Heart left ventricle (tissue), 16 donors: ENCODE data around the gene TECR. TPM values are rescaled to one million over a fixed set of nuclear protein-coding genes. Genes with fewer than 3 reads are reported as not detected.

ENCODE experiments used
- ATAC-seq, 4 donors: fragments of 200-7000 bp; cut with Tn5 transposase; one replicate each; pipeline ENCODE4 v1.9.1; 2020 to 2022; ENCODE audit warnings: moderate library complexity in 4 of 4, mild to moderate bottlenecking in 3 of 4, moderate number of reproducible peaks in 1 of 4
- DNase-seq, 5 donors: peaks; one replicate each; pipeline ENCODE4 v3.0.0-alpha.2; 2020
- H3K27ac ChIP-seq, 12 donors: fragments of 200-600 bp; sonication (generic) in 4 of 12; one replicate each; pipeline versions ENCODE4 v1.5.0 to v1.8.0; 2016 to 2022; ENCODE audit warnings: mild to moderate bottlenecking in 2 of 12
- H3K27me3 ChIP-seq, 9 donors: fragments of 200-600 bp; sonication (generic) in 2 of 9; one replicate each; pipeline versions ENCODE4 v1.5.1 to v1.8.0; 2016 to 2022; ENCODE audit warnings: mild to moderate bottlenecking in 3 of 9
- H3K36me3 ChIP-seq, 9 donors: fragments of 200-600 bp; sonication (generic) in 2 of 9; one replicate each; pipeline versions ENCODE4 v1.5.0 to v1.8.0; 2018 to 2022; ENCODE audit warnings: mild to moderate bottlenecking in 2 of 9
- H3K4me1 ChIP-seq, 12 donors: fragments of 200-600 bp; sonication (generic) in 4 of 12; one replicate each; pipeline versions ENCODE4 v1.5.0 to v1.8.0; 2016 to 2022; ENCODE audit warnings: mild to moderate bottlenecking in 3 of 12
- H3K4me3 ChIP-seq, 12 donors: fragments of 200-600 bp; sonication (generic) in 4 of 12; one replicate each; pipeline versions ENCODE4 v1.5.0 to v1.8.0; 2017 to 2022; ENCODE audit warnings: mild to moderate bottlenecking in 9 of 12, moderate library complexity in 4 of 12
- H3K9me3 ChIP-seq, 12 donors: fragments of 200-600 bp; sonication (generic) in 4 of 12; one replicate each; pipeline versions ENCODE4 v1.5.0 to v1.8.0; 2016 to 2022; ENCODE audit warnings: mild to moderate bottlenecking in 1 of 12
- CTCF ChIP-seq, 12 donors: fragments of 200-600 bp; sonication (generic) in 4 of 12; IDR thresholded peaks; one replicate each; pipeline versions ENCODE4 v1.5.0 to v1.8.0; 2018 to 2022; ENCODE audit warnings: antibody characterized with exemption in 12 of 12, mild to moderate bottlenecking in 5 of 12
- POLR2A ChIP-seq, 2 donors: fragments of 450-650 bp; IDR thresholded peaks; one replicate each; pipeline ENCODE4 v1.6.1; 2017; ENCODE audit warnings: antibody characterized with exemption in 2 of 2, mild to moderate bottlenecking in 2 of 2, moderate library complexity in 2 of 2
- WGBS, 4 donors: extraction: QIAGEN DNeasy Blood & Tissue Kit in 2 of 4; methylation state at CpG; one replicate each; pipeline versions ENCODE4 v1.1.5 to v1.1.7; 2013 to 2018; 5-methylcytosine and 5-hydroxymethylcytosine counted together
- intact Hi-C, 10 donors: fragments of 100-400 bp; cut with DNase I; formaldehyde crosslinking; loops; one replicate each; pipeline versions ENCODE4 v1.11.1 to v1.14.2; 2022
- polyA plus RNA-seq, 2 donors: library from polyadenylated mRNA; stranded (reverse); fragments of 200-250 nt; gene quantifications; one replicate each; pipeline ENCODE4 v1.2.3, GENCODE V29; 2013
- total RNA-seq, 9 donors: library from RNA; depleted of rRNA in 2 of 9; stranded (reverse); fragments of >200 nt in 2 of 9; fragmentation: NEBNext Ultra II Directional in 3 of 9; extraction: Animal tissue kit (Norgen Biotek cat#: 25700) in 3 of 9; gene quantifications; one replicate each; pipeline versions ENCODE4 v1.1.0 to v1.2.4, GENCODE V29; 2016 to 2023
- donor health status: ischemic (EF 13 %, LVEDD 7.1; RV severe dilation, severe dysfunction).
- donor health status: healthy with polysubstance abuse.
- donor health status: DM: no; HTN: yes; CAD: no.
- donor health status: DM: no; HTN: no; CAD: no.
- donor health status: ischemic (EF 25% LVEDD 6.9; RV normal size, moderate dysfunction).
- donor health status: ischemic (EF 25% LVEDD 5.7; RV mildly dilated, moderate dysfunction).
- donor health status: healthy.
- donor health status: DM: yes; HTN: yes; CAD: no.
- donor health status: ischemic (EF 35%, LVEDD 5.7; RV mildly dilated, moderate dysfunction).
- donor health status: nonischemic (EF 11% LVEDD 7.7; RV severe dilation, severe dysfunction).
- donor health status: DM: yes; HTN: yes; CAD: no.
- donor health status: PGD.
- donor health status: ischemic (EF 29% LVEDD 5.4; RV normal size, mild dysfunction).
- donor health status: nonischemic (EF 23%, LVEDD 6.1; RV moderate dilation, normal function).

The TECR gene
- total and polyA plus RNA-seq, 11 donors, result 48.1 to 102 (median 71.7) TPM

DNA sequence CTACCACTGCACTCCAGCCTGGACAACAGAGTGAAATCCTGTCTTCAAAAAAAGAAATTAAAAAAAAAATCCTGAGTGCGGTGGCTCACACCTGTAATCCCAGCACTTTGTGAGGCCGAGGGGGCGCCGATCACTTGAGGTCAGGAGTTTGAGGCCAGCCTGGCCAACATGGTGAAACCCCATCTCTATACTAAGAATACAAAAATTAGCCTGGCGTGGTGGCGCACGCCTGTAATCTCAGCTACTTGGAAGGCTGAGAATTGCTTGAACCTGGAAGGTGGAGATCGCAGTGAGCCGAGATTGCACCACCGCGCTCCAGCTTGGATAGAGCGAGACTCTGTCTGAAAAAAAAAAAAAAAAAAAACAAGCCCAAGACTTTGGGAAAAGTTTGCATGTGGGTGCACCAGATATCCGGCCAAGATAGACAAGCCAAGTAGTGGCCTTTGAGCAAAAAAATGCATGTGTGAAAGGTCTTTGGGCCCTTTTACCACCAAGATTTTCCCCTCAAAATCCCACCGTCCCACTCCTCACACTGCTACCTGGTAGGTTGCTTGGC, 16.9 kb upstream of the TECR start:
- ATAC-seq (no peak), DNase-seq (no peak)
- no peaks in the 10 kb centered on the region for H3K27me3 ChIP-seq
- TF ChIP-seq POLR2A (IDR thresholded peaks at IDR 0.05), result no peak
- TF ChIP-seq CTCF (IDR thresholded peaks at IDR 0.05), result no peak
- intact Hi-C loops, result no loop called here
- H3K9me3 ChIP-seq, result no peaks in the 10 kb centered on the region
- no peak overlapping the region for H3K4me3 ChIP-seq
- H3K36me3 ChIP-seq, result peaks cover 2 to 38% (median 27%) of the 10 kb centered on the region in 9 donors
- peaks cover 0 to 57% (median 37%) of the 10 kb centered on the region in 12 donors for H3K4me1 ChIP-seq
- 91 to 96% (median 92%) methylated on average over 14 of the region's 14 CpGs for WGBS, 4 donors
- H3K27ac ChIP-seq, result no peak overlapping the region

GRCh38 chr19:14514215-14514863, 15.1 kb upstream of the TECR start:
- 68 to 72% (median 70%) methylated on average over 8 of the region's 8 CpGs for WGBS, 4 donors
- Histone ChIP-seq H3K4me1 (peaks cover 0 to 59% (median 40%) of the 10 kb centered on the region in 12 donors), H3K9me3 (no peaks in the 10 kb centered on the region), H3K4me3 (no peak overlapping the region), H3K27me3 (no peaks in the 10 kb centered on the region), H3K36me3 (peaks cover 2 to 38% (median 27%) of the 10 kb centered on the region in 9 donors), H3K27ac (peak overlapping the region in 4 of 12 donors; percentile 1 to 31 (median 16))
- ATAC-seq, result no peak
- intact Hi-C loops, result no loop called here
- no peak for DNase-seq
- TF ChIP-seq CTCF (IDR thresholded peaks at IDR 0.05) (no peak), POLR2A (IDR thresholded peaks at IDR 0.05) (no peak)

GRCh38 chr19:14515501-14516047, 13.8 kb upstream of the TECR start:
- no peaks in the 10 kb centered on the region for H3K27me3 ChIP-seq
- TF ChIP-seq CTCF (IDR thresholded peaks at IDR 0.05) (no peak), POLR2A (IDR thresholded peaks at IDR 0.05) (no peak)
- 50 to 76% (median 65%) methylated on average over 8 of the region's 8 CpGs for WGBS, 4 donors
- H3K4me3 ChIP-seq, result peak overlapping the region in 11 of 12 donors; percentile 66 to 100 (median 86)
- H3K4me1 ChIP-seq, result peaks cover 0 to 57% (median 39%) of the 10 kb centered on the region in 12 donors
- no peaks in the 10 kb centered on the region for H3K9me3 ChIP-seq
- DNase-seq (no peak), ATAC-seq (no peak)
- intact Hi-C loops, result loop anchor here in 1 of 10 donors (2.0 kb wide), 1 partner anchor 19 kb away; the partner anchor contains the start of gene GIPC1
- H3K36me3 ChIP-seq, result peaks cover 2 to 38% (median 27%) of the 10 kb centered on the region in 9 donors
- peak overlapping the region in 3 of 12 donors; percentile 96 to 100 (median 99) for H3K27ac ChIP-seq

- ATAC-seq (no peak), DNase-seq (no peak)
- Histone ChIP-seq H3K27ac (peak overlapping the region in 8 of 12 donors; percentile 96 to 100 (median 100)), H3K9me3 (no peaks in the 10 kb centered on the region), H3K4me1 (peaks cover 0 to 55% (median 39%) of the 10 kb centered on the region in 12 donors), H3K4me3 (peak overlapping the region; percentile 66 to 100 (median 88)), H3K36me3 (peaks cover 2 to 38% (median 27%) of the 10 kb centered on the region in 9 donors), H3K27me3 (no peaks in the 10 kb centered on the region)
- intact Hi-C loops, result loop anchor here in 1 of 10 donors (2.0 kb wide), 1 partner anchor 19 kb away; the partner anchor contains the start of gene GIPC1
- WGBS, 4 donors, result 54 to 66% (median 59%) methylated on average over 14 to 15 of the region's 15 CpGs
- no peak for TF ChIP-seq POLR2A (IDR thresholded peaks at IDR 0.05)
- TF ChIP-seq CTCF (IDR thresholded peaks at IDR 0.05), result no peak
Observed at GRCh38 chr19:14516048-14516534, 13.3 kb upstream of the TECR start.
